ENCODE data around the gene TXLNG.
"Not testable (repeated sequence)": the region's sequence is repeated elsewhere in the genome, so short reads cannot be mapped to it uniquely, and the experiment has no call there.

The TXLNG gene

DNA sequence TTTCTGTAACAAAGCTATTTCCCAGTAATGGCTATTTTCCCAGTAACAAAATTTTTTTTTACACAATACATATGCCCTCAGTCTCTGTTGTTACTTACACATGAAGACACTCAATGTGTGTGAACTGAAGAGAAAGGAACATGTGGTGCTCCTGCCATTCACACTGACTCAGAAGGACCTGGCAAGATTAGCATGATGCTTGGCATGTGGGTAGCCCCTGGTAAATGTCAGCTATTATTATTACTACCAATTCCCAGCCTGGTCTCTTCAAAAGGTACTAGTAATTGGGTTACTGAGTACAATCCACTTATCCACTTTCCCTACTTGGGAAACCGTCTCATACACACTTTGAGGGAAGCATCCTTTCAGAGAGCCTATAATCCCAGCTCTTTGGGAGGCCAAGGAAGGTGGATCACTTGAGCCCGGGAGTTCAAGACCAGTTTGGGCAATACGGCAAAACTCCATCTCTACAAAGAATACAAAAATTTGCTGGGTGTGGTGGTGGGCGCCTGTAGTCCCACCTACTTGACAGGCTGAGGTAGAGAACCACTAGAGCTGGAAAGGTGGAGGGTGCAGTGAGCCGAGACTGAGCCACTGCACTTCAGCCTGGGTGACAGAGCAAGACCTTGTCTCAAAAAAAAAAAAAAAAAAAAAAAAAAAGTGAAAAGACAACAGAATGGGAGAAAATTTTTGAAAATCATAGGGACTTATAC is 69.3 kb downstream of the TXLNG start:
- no peak overlapping the region for H3K14ac ChIP-seq (ENCODE audit: low read length)
- no peak overlapping the region for H2AK5ac ChIP-seq (ENCODE audit: low read depth, low read length)
- DNase-seq (ENCODE audit: low spot score) = no peak
- WGBS, 2 donors (ENCODE audit: extremely low coverage in 2 of 2, insufficient read length in 2 of 2, insufficient replicate concordance in 1 of 2) = no CpG with 5 or more reads among the region's 5 CpGs
- H2AFZ ChIP-seq (ENCODE audit: low read length) = no peak overlapping the region
- no peak overlapping the region for H3K27ac ChIP-seq (replicated peaks; ENCODE audit: low read length)
- H4K8ac ChIP-seq (ENCODE audit: low read depth, low read length) = no peak overlapping the region
- H2BK5ac ChIP-seq (ENCODE audit: low read length) = no peak overlapping the region
- H3K79me1 ChIP-seq (ENCODE audit: low read depth, low read length) = peaks cover 2% of the 10 kb centered on the region
- H2BK15ac ChIP-seq (ENCODE audit: low read length) = no peak overlapping the region
- no peak overlapping the region for H2BK120ac ChIP-seq (ENCODE audit: low read depth, low read length)
- no peak overlapping the region for H2BK12ac ChIP-seq (ENCODE audit: low read length)
- peaks cover 0 to 31% of the 10 kb centered on the region in 2 donors for H3K9me3 ChIP-seq (replicated peaks in 1 of 2; ENCODE audit: control insufficient read depth in 2 of 2, insufficient read depth in 1 of 2, low read depth in 1 of 2, low read length in 2 of 2)
- no peak overlapping the region for H3K4ac ChIP-seq (ENCODE audit: low read length)
- no peak overlapping the region for H4K91ac ChIP-seq (ENCODE audit: low read depth, low read length, poor library complexity)
- H3K18ac ChIP-seq (ENCODE audit: low read length) = no peak overlapping the region
- H3K36me3 ChIP-seq (replicated peaks in 1 of 2; ENCODE audit: control insufficient read depth in 2 of 2, insufficient read depth in 2 of 2, low read length in 2 of 2) = peaks cover 15 to 99% of the 10 kb centered on the region in 2 donors
- no peak overlapping the region for H3K4me3 ChIP-seq (ENCODE audit: low read length in 2 of 2)
- H3K9ac ChIP-seq (ENCODE audit: low read depth, low read length, poor library complexity) = no peak overlapping the region
- H3K4me1 ChIP-seq (ENCODE audit: control insufficient read depth in 2 of 2, insufficient read depth in 1 of 2, low read depth in 1 of 2, low read length in 2 of 2) = peaks cover 0 to 2% of the 10 kb centered on the region in 2 donors
- no peak overlapping the region for H3K4me2 ChIP-seq (ENCODE audit: insufficient read depth, low read length, poor library complexity, severe bottlenecking)
- no peak overlapping the region for H3K23ac ChIP-seq (ENCODE audit: low read depth, low read length, poor library complexity)
- H3K27me3 ChIP-seq (ENCODE audit: control insufficient read depth in 3 of 3, insufficient read depth in 3 of 3, low read depth in 1 of 3, low read length in 3 of 3) = peaks cover 0 to 10% (median 0%) of the 10 kb centered on the region in 3 experiments

DNA sequence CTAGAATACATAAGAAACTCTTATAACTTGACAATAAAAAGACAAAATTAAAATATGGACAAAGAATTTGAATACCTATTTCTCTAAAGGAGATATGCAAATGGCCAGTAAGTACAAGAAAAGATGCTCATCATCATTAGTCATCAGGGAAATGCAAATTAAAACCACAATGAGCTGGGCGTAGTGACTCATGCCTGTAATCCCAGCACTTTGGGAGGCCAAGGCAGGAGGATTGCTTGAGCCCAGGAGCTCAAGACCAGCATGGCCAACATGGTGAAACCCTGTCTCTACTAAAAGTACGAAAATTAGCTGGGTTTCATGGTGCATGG is 69.8 kb downstream of the TXLNG start:
- not testable (repeated sequence) for DNase-seq (ENCODE audit: low spot score)
- no CpG with 5 or more reads among the region's 2 CpGs for WGBS, 2 donors (ENCODE audit: extremely low coverage in 2 of 2, insufficient read length in 2 of 2, insufficient replicate concordance in 1 of 2)

DNA sequence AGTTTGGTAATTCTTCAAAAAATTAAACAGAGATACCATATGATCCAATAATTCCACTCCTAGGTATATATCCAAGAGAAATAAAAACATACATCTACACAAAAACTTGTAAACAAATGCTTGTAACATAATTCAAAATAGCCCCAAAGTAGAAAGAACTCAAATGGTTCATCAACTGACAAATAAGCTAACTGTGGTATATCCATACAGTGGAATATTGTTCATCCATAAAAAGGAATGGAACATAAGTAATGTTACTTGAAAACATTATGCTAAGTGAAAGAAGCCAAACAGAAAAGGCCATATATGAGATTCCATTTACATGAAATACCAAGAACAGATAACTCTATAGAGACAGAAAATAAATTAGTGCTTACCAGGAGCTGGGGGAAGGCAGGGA is 70.5 kb downstream of the TXLNG start:
- no peak overlapping the region for H2BK5ac ChIP-seq (ENCODE audit: low read length)
- peaks cover 2% of the 10 kb centered on the region for H3K79me1 ChIP-seq (ENCODE audit: low read depth, low read length)
- H3K27me3 ChIP-seq (ENCODE audit: control insufficient read depth in 3 of 3, insufficient read depth in 3 of 3, low read depth in 1 of 3, low read length in 3 of 3) = peaks cover 0 to 10% (median 0%) of the 10 kb centered on the region in 3 experiments
- no peak overlapping the region for H3K14ac ChIP-seq (ENCODE audit: low read length)
- peaks cover 18 to 99% of the 10 kb centered on the region in 2 donors for H3K36me3 ChIP-seq (replicated peaks in 1 of 2; ENCODE audit: control insufficient read depth in 2 of 2, insufficient read depth in 2 of 2, low read length in 2 of 2)
- no peak overlapping the region for H2BK15ac ChIP-seq (ENCODE audit: low read length)
- peaks cover 0 to 31% of the 10 kb centered on the region in 2 donors for H3K9me3 ChIP-seq (replicated peaks in 1 of 2; ENCODE audit: control insufficient read depth in 2 of 2, insufficient read depth in 1 of 2, low read depth in 1 of 2, low read length in 2 of 2)
- H3K4me3 ChIP-seq (ENCODE audit: low read length in 2 of 2) = no peak overlapping the region
- no peak overlapping the region for H3K4ac ChIP-seq (ENCODE audit: low read length)
- no peak overlapping the region for H3K18ac ChIP-seq (ENCODE audit: low read length)
- H2BK12ac ChIP-seq (ENCODE audit: low read length) = no peak overlapping the region
- no peak overlapping the region for H3K23ac ChIP-seq (ENCODE audit: low read depth, low read length, poor library complexity)
- H4K91ac ChIP-seq (ENCODE audit: low read depth, low read length, poor library complexity) = no peak overlapping the region
- H3K27ac ChIP-seq (replicated peaks; ENCODE audit: low read length) = no peak overlapping the region
- no peak for DNase-seq (ENCODE audit: low spot score)
- no peak overlapping the region for H2BK120ac ChIP-seq (ENCODE audit: low read depth, low read length)
- no peak overlapping the region for H2AK5ac ChIP-seq (ENCODE audit: low read depth, low read length)
- H3K9ac ChIP-seq (ENCODE audit: low read depth, low read length, poor library complexity) = no peak overlapping the region
- no peak overlapping the region for H3K4me2 ChIP-seq (ENCODE audit: insufficient read depth, low read length, poor library complexity, severe bottlenecking)
- no peak overlapping the region for H2AFZ ChIP-seq (ENCODE audit: low read length)
- H4K8ac ChIP-seq (ENCODE audit: low read depth, low read length) = no peak overlapping the region
- no peaks in the 10 kb centered on the region for H3K4me1 ChIP-seq (ENCODE audit: control insufficient read depth in 2 of 2, insufficient read depth in 1 of 2, low read depth in 1 of 2, low read length in 2 of 2)

More for the DNA sequence above, 69.8 kb downstream of the TXLNG start:
- Histone ChIP-seq H3K36me3 (replicated peaks in 1 of 2; ENCODE audit: control insufficient read depth in 2 of 2, insufficient read depth in 2 of 2, low read length in 2 of 2) (peaks cover 15 to 99% of the 10 kb centered on the region in 2 donors), H3K9me3 (replicated peaks in 1 of 2; ENCODE audit: control insufficient read depth in 2 of 2, insufficient read depth in 1 of 2, low read depth in 1 of 2, low read length in 2 of 2) (peaks cover 0 to 31% of the 10 kb centered on the region in 2 donors)
- not testable (repeated sequence) for H2BK12ac ChIP-seq (ENCODE audit: low read length); H3K4me2 ChIP-seq (ENCODE audit: insufficient read depth, low read length, poor library complexity, severe bottlenecking); H3K27me3 ChIP-seq (ENCODE audit: control insufficient read depth in 3 of 3, insufficient read depth in 3 of 3, low read depth in 1 of 3, low read length in 3 of 3); H2AFZ ChIP-seq (ENCODE audit: low read length); H2AK5ac ChIP-seq (ENCODE audit: low read depth, low read length); H3K79me1 ChIP-seq (ENCODE audit: low read depth, low read length); H3K27ac ChIP-seq (replicated peaks; ENCODE audit: low read length); H3K9ac ChIP-seq (ENCODE audit: low read depth, low read length, poor library complexity); H3K4me3 ChIP-seq (ENCODE audit: low read length in 2 of 2); H3K4me1 ChIP-seq (ENCODE audit: control insufficient read depth in 2 of 2, insufficient read depth in 1 of 2, low read depth in 1 of 2, low read length in 2 of 2); H3K4ac ChIP-seq (ENCODE audit: low read length); H3K23ac ChIP-seq (ENCODE audit: low read depth, low read length, poor library complexity); H3K14ac ChIP-seq (ENCODE audit: low read length); H4K91ac ChIP-seq (ENCODE audit: low read depth, low read length, poor library complexity); H2BK15ac ChIP-seq (ENCODE audit: low read length); H4K8ac ChIP-seq (ENCODE audit: low read depth, low read length); H2BK120ac ChIP-seq (ENCODE audit: low read depth, low read length); H3K18ac ChIP-seq (ENCODE audit: low read length); H2BK5ac ChIP-seq (ENCODE audit: low read length)

DNA sequence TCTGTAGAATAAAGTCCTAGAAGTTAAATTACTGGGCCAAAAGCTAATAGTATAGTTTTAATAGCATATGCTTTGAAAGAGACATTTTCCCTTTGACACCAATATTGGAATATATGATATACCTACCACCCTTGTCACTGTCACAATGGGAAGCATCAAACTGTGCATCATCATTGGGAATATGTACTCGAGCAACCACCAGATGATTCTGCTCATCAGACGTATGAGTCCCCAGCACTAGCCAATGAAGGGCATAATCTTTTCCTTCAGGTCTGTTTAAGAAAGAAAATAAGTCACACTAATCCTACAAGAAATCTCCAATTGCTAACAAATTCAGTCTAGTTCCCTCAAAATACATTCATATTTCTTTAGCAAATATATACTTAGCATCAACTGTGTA is 76.6 kb downstream of the TXLNG start:
- Histone ChIP-seq H3K27ac (replicated peaks; ENCODE audit: low read length) (no peak overlapping the region), H2BK12ac (ENCODE audit: low read length) (no peak overlapping the region), H3K23ac (ENCODE audit: low read depth, low read length, poor library complexity) (no peak overlapping the region), H3K9me3 (replicated peaks in 1 of 2; ENCODE audit: control insufficient read depth in 2 of 2, insufficient read depth in 1 of 2, low read depth in 1 of 2, low read length in 2 of 2) (peaks cover 0 to 15% of the 10 kb centered on the region in 2 donors), H3K27me3 (ENCODE audit: control insufficient read depth in 3 of 3, insufficient read depth in 3 of 3, low read depth in 1 of 3, low read length in 3 of 3) (peaks cover 0 to 16% (median 0%) of the 10 kb centered on the region in 3 experiments), H4K8ac (ENCODE audit: low read depth, low read length) (no peak overlapping the region), H3K79me1 (ENCODE audit: low read depth, low read length) (peaks cover 4% of the 10 kb centered on the region), H3K36me3 (replicated peaks in 1 of 2; ENCODE audit: control insufficient read depth in 2 of 2, insufficient read depth in 2 of 2, low read length in 2 of 2) (peaks cover 19 to 95% of the 10 kb centered on the region in 2 donors), H2BK5ac (ENCODE audit: low read length) (no peak overlapping the region), H4K91ac (ENCODE audit: low read depth, low read length, poor library complexity) (no peak overlapping the region), H3K9ac (ENCODE audit: low read depth, low read length, poor library complexity) (no peak overlapping the region), H3K14ac (ENCODE audit: low read length) (no peak overlapping the region), H2BK15ac (ENCODE audit: low read length) (no peak overlapping the region), H2AK5ac (ENCODE audit: low read depth, low read length) (no peak overlapping the region), H3K4me2 (ENCODE audit: insufficient read depth, low read length, poor library complexity, severe bottlenecking) (no peak overlapping the region), H3K18ac (ENCODE audit: low read length) (no peak overlapping the region), H3K4me1 (ENCODE audit: control insufficient read depth in 2 of 2, insufficient read depth in 1 of 2, low read depth in 1 of 2, low read length in 2 of 2) (no peaks in the 10 kb centered on the region), H3K4me3 (ENCODE audit: low read length in 2 of 2) (no peak overlapping the region), H2BK120ac (ENCODE audit: low read depth, low read length) (no peak overlapping the region), H3K4ac (ENCODE audit: low read length) (no peak overlapping the region), H2AFZ (ENCODE audit: low read length) (no peak overlapping the region)
- no peak for DNase-seq (ENCODE audit: low spot score)
- WGBS, 2 donors (ENCODE audit: extremely low coverage in 2 of 2, insufficient read length in 2 of 2, insufficient replicate concordance in 1 of 2) = no CpG with 5 or more reads among the region's 2 CpGs

All from neuronal stem cell (in vitro differentiated cells).